HEK293 (cell line): ENCODE results near the gene TIAM2.
A peak's percentile ranks its signal among the peaks of the same experiment; 100 is the strongest.

Experiments used
- EGR2 ChIP-seq: fragments of 450-650 bp; formaldehyde crosslinking; IDR thresholded peaks from 2 replicates; pipeline ENCODE4 v1.5.1; 2016; ENCODE audit warnings: low read depth, missing biosample characterization, missing genetic modification characterization
- FEZF1 ChIP-seq: fragments of 450-650 bp; formaldehyde crosslinking; IDR thresholded peaks from 2 replicates; pipeline ENCODE4 v1.5.1; 2016; ENCODE audit warnings: missing biosample characterization, missing genetic modification characterization
- KLF9 ChIP-seq: fragments of 450-650 bp; formaldehyde crosslinking; IDR thresholded peaks from 2 replicates; pipeline ENCODE4 v1.5.1; 2016; ENCODE audit warnings: missing biosample characterization, missing genetic modification characterization, low read depth
- OSR2 ChIP-seq: fragments of 450-650 bp; formaldehyde crosslinking; IDR thresholded peaks from 2 replicates; pipeline ENCODE4 v1.5.1; 2016; ENCODE audit warnings: missing biosample characterization, missing genetic modification characterization
- OVOL3 ChIP-seq: fragments of 450-650 bp; formaldehyde crosslinking; IDR thresholded peaks from 2 replicates; pipeline ENCODE4 v1.5.1; 2016; ENCODE audit warnings: missing biosample characterization, missing genetic modification characterization
- PRDM1 ChIP-seq: fragments of 450-650 bp; formaldehyde crosslinking; IDR thresholded peaks from 2 replicates; pipeline ENCODE4; 2016; ENCODE audit warnings: missing biosample characterization, missing genetic modification characterization
- TCF7L2 ChIP-seq: IDR thresholded peaks from 2 replicates; pipeline ENCODE4 v1.6.1; 2011; ENCODE audit warnings: low read depth, mild to moderate bottlenecking, inconsistent platforms, low read length, moderate library complexity, borderline replicate concordance
- ZBTB20 ChIP-seq: fragments of 450-650 bp; formaldehyde crosslinking; IDR thresholded peaks from 2 replicates; pipeline ENCODE4 v1.5.1; 2016; ENCODE audit warnings: missing biosample characterization, missing genetic modification characterization
- ZFHX2 ChIP-seq: fragments of 450-650 bp; formaldehyde crosslinking; conservative IDR thresholded peaks from 2 replicates; pipeline ENCODE4 v1.5.1; 2016; ENCODE audit warnings: missing biosample characterization, missing genetic modification characterization
- ZNF174 ChIP-seq: fragments of 450-650 bp; formaldehyde crosslinking; IDR thresholded peaks from 2 replicates; pipeline ENCODE4 v1.5.0; 2017; ENCODE audit warnings: missing biosample characterization, mild to moderate bottlenecking, missing genetic modification characterization
- ZNF184 ChIP-seq: fragments of 450-650 bp; IDR thresholded peaks from 2 replicates; pipeline ENCODE4 v1.5.1; 2018; ENCODE audit warnings: missing biosample characterization, mild to moderate bottlenecking, missing genetic modification characterization
- ZNF214 ChIP-seq: fragments of 450-650 bp; formaldehyde crosslinking; IDR thresholded peaks from 2 replicates; pipeline ENCODE4 v1.5.1; 2017; ENCODE audit warnings: missing biosample characterization, mild to moderate bottlenecking, missing genetic modification characterization, borderline replicate concordance
- ZNF221 ChIP-seq: fragments of 450-650 bp; formaldehyde crosslinking; IDR thresholded peaks from 2 replicates; pipeline ENCODE4 v1.5.1; 2017; ENCODE audit warnings: missing biosample characterization, missing genetic modification characterization, borderline replicate concordance
- ZNF324 ChIP-seq: fragments of 450-650 bp; formaldehyde crosslinking; IDR thresholded peaks from 2 replicates; pipeline ENCODE4 v1.5.1; 2016; ENCODE audit warnings: missing biosample characterization, missing genetic modification characterization
- ZNF335 ChIP-seq: fragments of 450-650 bp; formaldehyde crosslinking; conservative IDR thresholded peaks from 2 replicates; pipeline ENCODE4 v1.5.1; 2016; ENCODE audit warnings: missing biosample characterization, missing genetic modification characterization
- ZNF423 ChIP-seq: fragments of 450-650 bp; formaldehyde crosslinking; IDR thresholded peaks from 2 replicates; pipeline ENCODE4 v1.5.1; 2016; ENCODE audit warnings: missing biosample characterization, missing genetic modification characterization
- ZNF529 ChIP-seq: fragments of 450-650 bp; formaldehyde crosslinking; IDR thresholded peaks from 2 replicates; pipeline ENCODE4 v1.5.1; 2017; ENCODE audit warnings: missing genetic modification characterization, missing biosample characterization; ENCODE audit not compliant: insufficient replicate concordance
- ZNF558 ChIP-seq: fragments of 450-650 bp; formaldehyde crosslinking; IDR thresholded peaks from 2 replicates; pipeline ENCODE4 v1.5.1; 2016; ENCODE audit warnings: missing biosample characterization, missing genetic modification characterization
- ZNF707 ChIP-seq: fragments of 450-650 bp; formaldehyde crosslinking; IDR thresholded peaks from 2 replicates; pipeline ENCODE4 v1.5.1; 2016; ENCODE audit warnings: missing biosample characterization, missing genetic modification characterization
- TF ChIP-seq, protein P1 (sequence below): fragments of 450-650 bp; formaldehyde crosslinking; IDR thresholded peaks from 2 replicates; pipeline ENCODE4 v1.5.1; 2016; ENCODE audit warnings: missing biosample characterization, missing genetic modification characterization
- TF ChIP-seq, protein P2 (sequence below): fragments of 450-650 bp; formaldehyde crosslinking; IDR thresholded peaks from 2 replicates; pipeline ENCODE4; 2016; ENCODE audit warnings: missing biosample characterization, missing genetic modification characterization
- TF ChIP-seq, protein P3 (sequence below): fragments of 450-650 bp; formaldehyde crosslinking; IDR thresholded peaks from 2 replicates; pipeline ENCODE4 v1.5.1; 2016; ENCODE audit warnings: missing biosample characterization, missing genetic modification characterization
- TF ChIP-seq, protein P4 (sequence below): fragments of 450-650 bp; formaldehyde crosslinking; IDR thresholded peaks from 2 replicates; pipeline ENCODE4 v1.5.1; 2016; ENCODE audit warnings: missing biosample characterization, missing genetic modification characterization, low read depth
- TF ChIP-seq, protein P5 (sequence below): fragments of 450-650 bp; formaldehyde crosslinking; IDR thresholded peaks from 2 replicates; pipeline ENCODE4 v1.5.1; 2016; ENCODE audit warnings: missing biosample characterization, missing genetic modification characterization
- TF ChIP-seq, protein P6 (sequence below): fragments of 450-650 bp; formaldehyde crosslinking; IDR thresholded peaks from 2 replicates; pipeline ENCODE4 v1.5.1; 2016; ENCODE audit warnings: missing biosample characterization, missing genetic modification characterization
- TF ChIP-seq, protein P7 (sequence below): fragments of 450-650 bp; formaldehyde crosslinking; IDR thresholded peaks from 2 replicates; pipeline ENCODE4 v1.5.1; 2016; ENCODE audit warnings: missing biosample characterization, missing genetic modification characterization
- TF ChIP-seq, protein P8 (sequence below): fragments of 450-650 bp; formaldehyde crosslinking; IDR thresholded peaks from 2 replicates; pipeline ENCODE4 v1.5.1; 2017; ENCODE audit warnings: missing biosample characterization, missing genetic modification characterization

The TIAM2 gene

DNA sequence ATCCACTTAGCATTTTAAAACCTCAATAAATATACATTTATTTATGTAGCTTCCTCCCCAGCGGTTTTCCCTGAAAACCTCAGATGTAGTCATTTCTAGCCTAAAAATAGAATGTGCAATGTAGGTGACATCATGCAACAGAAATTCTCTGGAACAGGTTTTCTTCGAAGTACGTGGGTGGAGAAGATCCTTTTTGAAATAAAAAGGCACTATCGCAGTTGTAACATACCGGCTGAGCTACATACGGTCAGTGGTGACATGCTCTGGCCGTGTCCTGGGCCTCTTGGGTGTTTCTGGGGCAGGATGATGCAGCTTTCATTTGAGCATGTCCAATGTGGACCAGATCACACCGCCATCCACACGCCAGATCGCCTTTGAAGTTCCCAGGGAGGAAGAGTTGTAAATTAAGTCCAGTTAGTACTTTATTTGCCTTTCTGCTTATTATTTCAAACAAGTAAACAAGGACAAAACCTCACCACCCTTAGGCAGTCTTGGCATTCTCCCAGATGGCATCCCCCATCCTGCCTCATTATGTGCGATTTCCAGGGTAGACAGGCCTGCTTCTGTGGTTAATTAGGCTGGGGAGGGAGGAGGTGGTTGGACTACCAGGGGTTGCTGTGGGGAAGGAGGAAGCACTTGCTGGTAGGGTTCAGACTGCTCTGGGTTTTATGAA, 159.2 kb downstream of the TIAM2 start (continued):
- TF ChIP-seq, protein P1, sequence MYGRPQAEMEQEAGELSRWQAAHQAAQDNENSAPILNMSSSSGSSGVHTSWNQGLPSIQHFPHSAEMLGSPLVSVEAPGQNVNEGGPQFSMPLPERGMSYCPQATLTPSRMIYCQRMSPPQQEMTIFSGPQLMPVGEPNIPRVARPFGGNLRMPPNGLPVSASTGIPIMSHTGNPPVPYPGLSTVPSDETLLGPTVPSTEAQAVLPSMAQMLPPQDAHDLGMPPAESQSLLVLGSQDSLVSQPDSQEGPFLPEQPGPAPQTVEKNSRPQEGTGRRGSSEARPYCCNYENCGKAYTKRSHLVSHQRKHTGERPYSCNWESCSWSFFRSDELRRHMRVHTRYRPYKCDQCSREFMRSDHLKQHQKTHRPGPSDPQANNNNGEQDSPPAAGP (tag by site-specific recombination): peak; percentile 59; the same call in 1 of the 2 replicates
- TF ChIP-seq ZNF335 (tag by site-specific recombination) (0 out of 2 replicates have a peak, but pooled peaks have one; percentile 30), ZNF707 (tag by site-specific recombination) (no peak), OVOL3 (0 out of 2 replicates have a peak, but pooled peaks have one; percentile 32), ZNF529 (tag by site-specific recombination) (no peak), ZNF214 (tag by site-specific recombination) (no peak), ZNF423 (0 out of 2 replicates have a peak, but pooled peaks have one; percentile 13), EGR2 (tag by site-specific recombination) (no peak), ZFHX2 (tag by site-specific recombination) (peak; percentile 9; the same call in 1 of the 2 replicates), FEZF1 (tag by site-specific recombination) (peak; percentile 69; the same call in 1 of the 2 replicates), ZBTB20 (tag by site-specific recombination) (peak; percentile 51; the same call in 1 of the 2 replicates), PRDM1 (tag by site-specific recombination) (no peak), KLF9 (no peak), TCF7L2 (0 out of 2 replicates have a peak, but pooled peaks have one; percentile 36), OSR2 (tag by site-specific recombination) (peak; percentile 85), ZNF184 (peak; percentile 20; the same call in 1 of the 2 replicates), ZNF174 (tag by site-specific recombination) (no peak), ZNF324 (peak; percentile 35; the same call in 1 of the 2 replicates), ZNF558 (tag by site-specific recombination) (no peak), ZNF221 (tag by site-specific recombination) (no peak)
- TF ChIP-seq, protein P2, sequence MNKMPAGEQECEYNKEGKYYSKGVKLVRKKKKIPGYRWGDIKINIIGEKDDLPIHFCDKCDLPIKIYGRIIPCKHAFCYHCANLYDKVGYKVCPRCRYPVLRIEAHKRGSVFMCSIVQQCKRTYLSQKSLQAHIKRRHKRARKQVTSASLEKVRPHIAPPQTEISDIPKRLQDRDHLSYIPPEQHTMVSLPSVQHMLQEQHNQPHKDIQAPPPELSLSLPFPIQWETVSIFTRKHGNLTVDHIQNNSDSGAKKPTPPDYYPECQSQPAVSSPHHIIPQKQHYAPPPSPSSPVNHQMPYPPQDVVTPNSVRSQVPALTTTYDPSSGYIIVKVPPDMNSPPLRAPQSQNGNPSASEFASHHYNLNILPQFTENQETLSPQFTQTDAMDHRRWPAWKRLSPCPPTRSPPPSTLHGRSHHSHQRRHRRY (tag by site-specific recombination): no peak
- TF ChIP-seq, protein P3, sequence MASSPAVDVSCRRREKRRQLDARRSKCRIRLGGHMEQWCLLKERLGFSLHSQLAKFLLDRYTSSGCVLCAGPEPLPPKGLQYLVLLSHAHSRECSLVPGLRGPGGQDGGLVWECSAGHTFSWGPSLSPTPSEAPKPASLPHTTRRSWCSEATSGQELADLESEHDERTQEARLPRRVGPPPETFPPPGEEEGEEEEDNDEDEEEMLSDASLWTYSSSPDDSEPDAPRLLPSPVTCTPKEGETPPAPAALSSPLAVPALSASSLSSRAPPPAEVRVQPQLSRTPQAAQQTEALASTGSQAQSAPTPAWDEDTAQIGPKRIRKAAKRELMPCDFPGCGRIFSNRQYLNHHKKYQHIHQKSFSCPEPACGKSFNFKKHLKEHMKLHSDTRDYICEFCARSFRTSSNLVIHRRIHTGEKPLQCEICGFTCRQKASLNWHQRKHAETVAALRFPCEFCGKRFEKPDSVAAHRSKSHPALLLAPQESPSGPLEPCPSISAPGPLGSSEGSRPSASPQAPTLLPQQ (tag by site-specific recombination): peak; percentile 78
- TF ChIP-seq, protein P4, sequence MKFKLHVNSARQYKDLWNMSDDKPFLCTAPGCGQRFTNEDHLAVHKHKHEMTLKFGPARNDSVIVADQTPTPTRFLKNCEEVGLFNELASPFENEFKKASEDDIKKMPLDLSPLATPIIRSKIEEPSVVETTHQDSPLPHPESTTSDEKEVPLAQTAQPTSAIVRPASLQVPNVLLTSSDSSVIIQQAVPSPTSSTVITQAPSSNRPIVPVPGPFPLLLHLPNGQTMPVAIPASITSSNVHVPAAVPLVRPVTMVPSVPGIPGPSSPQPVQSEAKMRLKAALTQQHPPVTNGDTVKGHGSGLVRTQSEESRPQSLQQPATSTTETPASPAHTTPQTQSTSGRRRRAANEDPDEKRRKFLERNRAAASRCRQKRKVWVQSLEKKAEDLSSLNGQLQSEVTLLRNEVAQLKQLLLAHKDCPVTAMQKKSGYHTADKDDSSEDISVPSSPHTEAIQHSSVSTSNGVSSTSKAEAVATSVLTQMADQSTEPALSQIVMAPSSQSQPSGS (tag by site-specific recombination): peak; percentile 81
- TF ChIP-seq, protein P5, sequence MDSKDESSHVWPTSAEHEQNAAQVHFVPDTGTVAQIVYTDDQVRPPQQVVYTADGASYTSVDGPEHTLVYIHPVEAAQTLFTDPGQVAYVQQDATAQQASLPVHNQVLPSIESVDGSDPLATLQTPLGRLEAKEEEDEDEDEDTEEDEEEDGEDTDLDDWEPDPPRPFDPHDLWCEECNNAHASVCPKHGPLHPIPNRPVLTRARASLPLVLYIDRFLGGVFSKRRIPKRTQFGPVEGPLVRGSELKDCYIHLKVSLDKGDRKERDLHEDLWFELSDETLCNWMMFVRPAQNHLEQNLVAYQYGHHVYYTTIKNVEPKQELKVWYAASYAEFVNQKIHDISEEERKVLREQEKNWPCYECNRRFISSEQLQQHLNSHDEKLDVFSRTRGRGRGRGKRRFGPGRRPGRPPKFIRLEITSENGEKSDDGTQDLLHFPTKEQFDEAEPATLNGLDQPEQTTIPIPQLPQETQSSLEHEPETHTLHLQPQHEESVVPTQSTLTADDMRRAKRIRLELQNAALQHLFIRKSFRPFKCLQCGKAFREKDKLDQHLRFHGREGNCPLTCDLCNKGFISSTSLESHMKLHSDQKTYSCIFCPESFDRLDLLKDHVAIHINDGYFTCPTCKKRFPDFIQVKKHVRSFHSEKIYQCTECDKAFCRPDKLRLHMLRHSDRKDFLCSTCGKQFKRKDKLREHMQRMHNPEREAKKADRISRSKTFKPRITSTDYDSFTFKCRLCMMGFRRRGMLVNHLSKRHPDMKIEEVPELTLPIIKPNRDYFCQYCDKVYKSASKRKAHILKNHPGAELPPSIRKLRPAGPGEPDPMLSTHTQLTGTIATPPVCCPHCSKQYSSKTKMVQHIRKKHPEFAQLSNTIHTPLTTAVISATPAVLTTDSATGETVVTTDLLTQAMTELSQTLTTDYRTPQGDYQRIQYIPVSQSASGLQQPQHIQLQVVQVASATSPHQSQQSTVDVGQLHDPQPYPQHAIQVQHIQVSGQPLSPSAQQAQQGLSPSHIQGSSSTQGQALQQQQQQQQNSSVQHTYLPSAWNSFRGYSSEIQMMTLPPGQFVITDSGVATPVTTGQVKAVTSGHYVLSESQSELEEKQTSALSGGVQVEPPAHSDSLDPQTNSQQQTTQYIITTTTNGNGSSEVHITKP: 0 out of 2 replicates have a peak, but pooled peaks have one; percentile 87
- TF ChIP-seq, protein P6, sequence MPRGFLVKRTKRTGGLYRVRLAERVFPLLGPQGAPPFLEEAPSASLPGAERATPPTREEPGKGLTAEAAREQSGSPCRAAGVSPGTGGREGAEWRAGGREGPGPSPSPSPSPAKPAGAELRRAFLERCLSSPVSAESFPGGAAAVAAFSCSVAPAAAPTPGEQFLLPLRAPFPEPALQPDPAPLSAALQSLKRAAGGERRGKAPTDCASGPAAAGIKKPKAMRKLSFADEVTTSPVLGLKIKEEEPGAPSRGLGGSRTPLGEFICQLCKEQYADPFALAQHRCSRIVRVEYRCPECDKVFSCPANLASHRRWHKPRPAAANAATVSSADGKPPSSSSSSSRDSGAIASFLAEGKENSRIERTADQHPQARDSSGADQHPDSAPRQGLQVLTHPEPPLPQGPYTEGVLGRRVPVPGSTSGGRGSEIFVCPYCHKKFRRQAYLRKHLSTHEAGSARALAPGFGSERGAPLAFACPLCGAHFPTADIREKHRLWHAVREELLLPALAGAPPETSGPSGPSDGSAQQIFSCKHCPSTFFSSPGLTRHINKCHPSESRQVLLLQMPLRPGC: peak; percentile 31; the same call in 1 of the 2 replicates
- TF ChIP-seq, protein P7, sequence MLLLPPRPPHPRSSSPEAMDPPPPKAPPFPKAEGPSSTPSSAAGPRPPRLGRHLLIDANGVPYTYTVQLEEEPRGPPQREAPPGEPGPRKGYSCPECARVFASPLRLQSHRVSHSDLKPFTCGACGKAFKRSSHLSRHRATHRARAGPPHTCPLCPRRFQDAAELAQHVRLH (tag by site-specific recombination): 0 out of 2 replicates have a peak, but pooled peaks have one; percentile 44
- TF ChIP-seq, protein P8, sequence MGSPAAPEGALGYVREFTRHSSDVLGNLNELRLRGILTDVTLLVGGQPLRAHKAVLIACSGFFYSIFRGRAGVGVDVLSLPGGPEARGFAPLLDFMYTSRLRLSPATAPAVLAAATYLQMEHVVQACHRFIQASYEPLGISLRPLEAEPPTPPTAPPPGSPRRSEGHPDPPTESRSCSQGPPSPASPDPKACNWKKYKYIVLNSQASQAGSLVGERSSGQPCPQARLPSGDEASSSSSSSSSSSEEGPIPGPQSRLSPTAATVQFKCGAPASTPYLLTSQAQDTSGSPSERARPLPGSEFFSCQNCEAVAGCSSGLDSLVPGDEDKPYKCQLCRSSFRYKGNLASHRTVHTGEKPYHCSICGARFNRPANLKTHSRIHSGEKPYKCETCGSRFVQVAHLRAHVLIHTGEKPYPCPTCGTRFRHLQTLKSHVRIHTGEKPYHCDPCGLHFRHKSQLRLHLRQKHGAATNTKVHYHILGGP (tag by site-specific recombination): peak; percentile 88
